MCF 10A (cell line): Measurements from ENCODE around the gene SLC25A1. TPM values are rescaled to one million over a fixed set of nuclear protein-coding genes. Genes with fewer than 3 reads are reported as not detected.
"Not testable (repeated sequence)": the region's sequence is repeated elsewhere in the genome, so short reads cannot be mapped to it uniquely, and the experiment has no call there.

Source experiments
- BruUV-seq: library from RNA; stranded (reverse); fragments of 400-500 nt; replicated peaks from 2 replicates; lab custom pipeline; 2021; lab: Mats Ljungman, UMichigan
- CTCF ChIA-PET: fragments of 300-600 bp; sonication (Branson Sonifier 250); formaldehyde crosslinking; extraction: SDS; loops from one replicate; lab custom pipeline; 2021; ENCODE audit warnings: antibody characterized with exemption, inconsistent platforms; lab: Yijun Ruan, JAX
- POLR2A ChIA-PET: fragments of 300-600, 350-650 bp; sonication (Branson Sonifier 250); formaldehyde crosslinking; extraction: SDS; loops from one replicate; lab custom pipeline; 2020; ENCODE audit warnings: antibody characterized with exemption, inconsistent platforms; lab: Yijun Ruan, JAX
- DNase-seq: peaks from one replicate; pipeline ENCODE4 v3.0.0-alpha.2; 2018; ENCODE audit not compliant: unreplicated experiment
- H3K27ac Mint-ChIP-seq: one replicate; pipeline ENCODE4 v1.8.0; 2022; ENCODE audit warnings: mild to moderate bottlenecking, low read depth, mixed read lengths; ENCODE audit not compliant: unreplicated experiment
- H3K27me3 Mint-ChIP-seq: one replicate; pipeline ENCODE4 v1.8.0; 2022; ENCODE audit warnings: mixed read lengths; ENCODE audit not compliant: insufficient read depth, unreplicated experiment
- H3K36me3 Mint-ChIP-seq: one replicate; pipeline ENCODE4 v1.8.0; 2022; ENCODE audit warnings: mild to moderate bottlenecking, moderate library complexity, mixed read lengths; ENCODE audit not compliant: insufficient read depth, unreplicated experiment
- H3K4me1 Mint-ChIP-seq: one replicate; pipeline ENCODE4 v1.8.0; 2022; ENCODE audit warnings: mixed read lengths; ENCODE audit not compliant: insufficient read depth, unreplicated experiment
- H3K4me3 Mint-ChIP-seq: one replicate; pipeline ENCODE4 v1.8.0; 2022; ENCODE audit warnings: mild to moderate bottlenecking, moderate library complexity, mixed read lengths; ENCODE audit not compliant: unreplicated experiment
- H3K9me3 Mint-ChIP-seq: one replicate; pipeline ENCODE4 v1.8.0; 2022; ENCODE audit warnings: mixed read lengths; ENCODE audit not compliant: unreplicated experiment
- CTCF ChIP-seq: fragments of 200-600 bp; IDR thresholded peaks from one replicate; pipeline ENCODE4 v1.8.0; 2022; ENCODE audit warnings: antibody characterized with exemption, mild to moderate bottlenecking; ENCODE audit not compliant: unreplicated experiment
- intact Hi-C: fragments of 100-400 bp; cut with micrococcal nuclease; formaldehyde crosslinking; loops from 2 replicates; pipeline ENCODE4 v1.14.1; 2022
- total RNA-seq: library from RNA; stranded (reverse); gene quantifications from 2 replicates; pipeline ENCODE4 v1.2.3, GENCODE V29; 2022

Gene SLC25A1
- total RNA-seq, 1 experiment from 2014 or later, result 53.9 TPM

- no peak for DNase-seq
- Mint-ChIP-seq H3K27me3 (no peaks in the 10 kb centered on the region), H3K4me1 (no peaks in the 10 kb centered on the region), H3K9me3 (peaks cover 6% of the 10 kb centered on the region), H3K36me3 (peaks cover 36% of the 10 kb centered on the region), H3K4me3 (no peak overlapping the region), H3K27ac (no peak overlapping the region)
- TF ChIP-seq CTCF, result no peak
- ChIA-PET POLR2A (interaction anchor here (0.9 kb wide), 1 partner anchor 12 kb away, joined by 3 read pairs; no protein-coding TSS in a partner anchor), CTCF (no interaction called here)
- no TSS peak for BruUV-seq
- intact Hi-C loops, result no loop called here
Observed at GRCh38 chr22:19203834-19204233, 25.3 kb upstream of the SLC25A1 start.

- POLR2A ChIA-PET, H3K27me3 Mint-ChIP-seq, H3K9me3 Mint-ChIP-seq, H3K4me1 Mint-ChIP-seq, DNase-seq, H3K27ac Mint-ChIP-seq, H3K4me3 Mint-ChIP-seq, intact Hi-C loops, BruUV-seq: not testable (repeated sequence)
- H3K36me3 Mint-ChIP-seq, result peaks cover 28% of the 10 kb centered on the region
- CTCF ChIA-PET, result interaction anchor here (0.6 kb wide), 1 partner anchor 24 kb away, joined by 3 read pairs; no protein-coding TSS in a partner anchor
Observed at GRCh38 chr22:19202799-19203186, 24.3 kb upstream of the SLC25A1 start.

GRCh38 chr22:19201869-19202798 lies 23.6 kb upstream of the SLC25A1 start:
- TF ChIP-seq CTCF, result no peak
- no peak for DNase-seq
- Mint-ChIP-seq H3K27me3 (no peaks in the 10 kb centered on the region), H3K36me3 (peaks cover 21% of the 10 kb centered on the region), H3K4me3 (no peak overlapping the region), H3K9me3 (peaks cover 6% of the 10 kb centered on the region), H3K4me1 (no peaks in the 10 kb centered on the region), H3K27ac (no peak overlapping the region)
- ChIA-PET CTCF (interaction anchor here (0.6 kb wide), 1 partner anchor 23 kb away, joined by 3 read pairs; no protein-coding TSS in a partner anchor), POLR2A (no interaction called here)
- no TSS peak for BruUV-seq
- intact Hi-C loops, result no loop called here

- Mint-ChIP-seq H3K27me3 (no peaks in the 10 kb centered on the region), H3K27ac (no peak overlapping the region), H3K4me3 (no peak overlapping the region), H3K9me3 (peaks cover 6% of the 10 kb centered on the region), H3K36me3 (peaks cover 19% of the 10 kb centered on the region), H3K4me1 (no peaks in the 10 kb centered on the region)
- CTCF ChIA-PET, result interaction anchor here (0.7 kb wide), 1 partner anchor 21 kb away, joined by 4 read pairs; no protein-coding TSS in a partner anchor
- no peak for TF ChIP-seq CTCF
- BruUV-seq, result no TSS peak
- no peak for DNase-seq
- POLR2A ChIA-PET, result no interaction called here
- intact Hi-C loops, result no loop called here
Observed at GRCh38 chr22:19201130-19201868, 22.8 kb upstream of the SLC25A1 start.
